ENCODE results near the gene SERPING1. TPM values are rescaled to one million over a fixed set of nuclear protein-coding genes. Genes with fewer than 3 reads are reported as not detected.
"Not testable (repeated sequence)": the region's sequence is repeated elsewhere in the genome, so short reads cannot be mapped to it uniquely, and the experiment has no call there.

Gene SERPING1
- total and polyA plus RNA-seq, 2 donors from 2014 or later = 361 to 785 TPM

DNA sequence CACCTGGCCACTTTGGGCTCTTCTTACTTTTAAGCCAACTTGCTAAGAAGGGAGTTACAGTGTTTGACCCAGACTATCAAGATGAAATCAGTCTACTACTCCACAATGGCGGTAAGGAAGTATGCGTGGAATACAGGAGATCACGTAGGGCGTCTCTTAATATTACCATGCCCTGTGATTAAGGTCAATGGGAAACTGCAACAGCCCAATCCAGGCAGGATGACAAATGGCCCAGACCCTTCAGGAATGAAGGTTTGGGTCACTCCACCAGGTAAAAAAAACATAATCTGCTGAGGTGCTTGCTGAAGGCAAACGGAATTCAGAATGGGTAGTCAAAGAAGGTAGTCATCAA, 53.2 kb downstream of the SERPING1 start:
- Histone ChIP-seq H3K4me1 (ENCODE audit: control insufficient read depth in 2 of 3, insufficient read depth in 2 of 3, low read depth in 1 of 3, low read length in 3 of 3) (peaks cover 3 to 25% (median 5%) of the 10 kb centered on the region in 3 donors), H3K9me3 (ENCODE audit: control insufficient read depth in 2 of 3, insufficient read depth in 1 of 3, low read length in 3 of 3) (no peaks in the 10 kb centered on the region), H3K4me3 (ENCODE audit: low read length in 3 of 3) (no peak overlapping the region), H3K27me3 (ENCODE audit: control insufficient read depth, insufficient read depth, low read length) (peaks cover 7% of the 10 kb centered on the region), H3K36me3 (ENCODE audit: control insufficient read depth in 2 of 3, insufficient read depth in 3 of 3, low read length in 3 of 3) (no peaks in the 10 kb centered on the region), H3K27ac (ENCODE audit: low read depth in 2 of 2, low read length in 2 of 2) (no peak overlapping the region), H3K9ac (ENCODE audit: low read length in 3 of 3) (no peak overlapping the region)
- TF ChIP-seq, protein P1, sequence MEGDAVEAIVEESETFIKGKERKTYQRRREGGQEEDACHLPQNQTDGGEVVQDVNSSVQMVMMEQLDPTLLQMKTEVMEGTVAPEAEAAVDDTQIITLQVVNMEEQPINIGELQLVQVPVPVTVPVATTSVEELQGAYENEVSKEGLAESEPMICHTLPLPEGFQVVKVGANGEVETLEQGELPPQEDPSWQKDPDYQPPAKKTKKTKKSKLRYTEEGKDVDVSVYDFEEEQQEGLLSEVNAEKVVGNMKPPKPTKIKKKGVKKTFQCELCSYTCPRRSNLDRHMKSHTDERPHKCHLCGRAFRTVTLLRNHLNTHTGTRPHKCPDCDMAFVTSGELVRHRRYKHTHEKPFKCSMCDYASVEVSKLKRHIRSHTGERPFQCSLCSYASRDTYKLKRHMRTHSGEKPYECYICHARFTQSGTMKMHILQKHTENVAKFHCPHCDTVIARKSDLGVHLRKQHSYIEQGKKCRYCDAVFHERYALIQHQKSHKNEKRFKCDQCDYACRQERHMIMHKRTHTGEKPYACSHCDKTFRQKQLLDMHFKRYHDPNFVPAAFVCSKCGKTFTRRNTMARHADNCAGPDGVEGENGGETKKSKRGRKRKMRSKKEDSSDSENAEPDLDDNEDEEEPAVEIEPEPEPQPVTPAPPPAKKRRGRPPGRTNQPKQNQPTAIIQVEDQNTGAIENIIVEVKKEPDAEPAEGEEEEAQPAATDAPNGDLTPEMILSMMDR (IDR thresholded peaks at IDR 0.05; ENCODE audit: borderline replicate concordance, extremely low read depth, insufficient read depth) = no peak
- no peak for DNase-seq
- intact Hi-C loops (cut with DNase I) = no loop called here
- FAIRE-seq = no peak

DNA sequence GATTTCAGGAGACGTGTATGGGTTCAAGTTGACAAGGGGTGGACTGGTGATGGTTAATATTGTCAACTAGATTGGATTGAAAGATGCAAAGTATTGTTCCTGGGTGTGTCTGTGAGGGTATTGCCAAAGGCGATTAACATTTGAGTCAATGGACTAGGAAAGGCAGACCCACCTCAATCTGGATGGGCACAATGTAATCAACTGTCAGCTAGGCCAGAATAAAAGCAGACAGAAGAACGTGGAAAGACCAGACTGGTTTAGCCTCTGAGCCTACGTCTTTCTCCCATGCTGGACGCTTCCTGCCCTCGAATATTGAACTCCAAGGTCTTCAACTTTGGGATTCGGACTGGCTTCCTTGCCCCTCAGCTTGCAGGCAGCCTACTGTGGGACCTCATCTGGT, 53.9 kb downstream of the SERPING1 start:
- DNase-seq (no peak), FAIRE-seq (no peak)
- peaks cover 7% of the 10 kb centered on the region for H3K27me3 ChIP-seq (ENCODE audit: control insufficient read depth, insufficient read depth, low read length)
- no peak overlapping the region for H3K4me3 ChIP-seq (ENCODE audit: low read length in 3 of 3)
- TF ChIP-seq, protein P1 (IDR thresholded peaks at IDR 0.05; ENCODE audit: borderline replicate concordance, extremely low read depth, insufficient read depth) = no peak
- H3K36me3 ChIP-seq (ENCODE audit: control insufficient read depth in 2 of 3, insufficient read depth in 3 of 3, low read length in 3 of 3) = no peaks in the 10 kb centered on the region
- intact Hi-C loops (cut with DNase I) = no loop called here
- peaks cover 3 to 19% (median 4%) of the 10 kb centered on the region in 3 donors for H3K4me1 ChIP-seq (ENCODE audit: control insufficient read depth in 2 of 3, insufficient read depth in 2 of 3, low read depth in 1 of 3, low read length in 3 of 3)
- no peak overlapping the region for H3K27ac ChIP-seq (ENCODE audit: low read depth in 2 of 2, low read length in 2 of 2)
- H3K9me3 ChIP-seq (ENCODE audit: control insufficient read depth in 2 of 3, insufficient read depth in 1 of 3, low read length in 3 of 3) = no peaks in the 10 kb centered on the region
- H3K9ac ChIP-seq (ENCODE audit: low read length in 3 of 3) = no peak overlapping the region

- intact Hi-C loops (cut with DNase I); FAIRE-seq; DNase-seq: not testable (repeated sequence)
Measured at GRCh38 chr11:57652230-57652629, 54.7 kb downstream of the SERPING1 start.

GRCh38 chr11:57652662-57653061, 55.2 kb downstream of the SERPING1 start:
- no peak overlapping the region for H3K4me3 ChIP-seq (ENCODE audit: low read length in 3 of 3)
- no peak for FAIRE-seq
- TF ChIP-seq, protein P1 (IDR thresholded peaks at IDR 0.05; ENCODE audit: borderline replicate concordance, extremely low read depth, insufficient read depth) = no peak

More at GRCh38 chr11:57652230-57652629, 54.7 kb downstream of the SERPING1 start:
- H3K4me1 ChIP-seq (ENCODE audit: control insufficient read depth in 2 of 3, insufficient read depth in 2 of 3, low read depth in 1 of 3, low read length in 3 of 3) = peaks cover 0 to 14% (median 3%) of the 10 kb centered on the region in 3 donors
- not testable (repeated sequence) for H3K9me3 ChIP-seq (ENCODE audit: control insufficient read depth in 2 of 3, insufficient read depth in 1 of 3, low read length in 3 of 3); H3K4me3 ChIP-seq (ENCODE audit: low read length in 3 of 3); H3K9ac ChIP-seq (ENCODE audit: low read length in 3 of 3); H3K27ac ChIP-seq (ENCODE audit: low read depth in 2 of 2, low read length in 2 of 2); H3K36me3 ChIP-seq (ENCODE audit: control insufficient read depth in 2 of 3, insufficient read depth in 3 of 3, low read length in 3 of 3); H3K27me3 ChIP-seq (ENCODE audit: control insufficient read depth, insufficient read depth, low read length)

More at GRCh38 chr11:57652662-57653061, 55.2 kb downstream of the SERPING1 start:
- no peak overlapping the region for H3K27ac ChIP-seq (ENCODE audit: low read depth in 2 of 2, low read length in 2 of 2)
- intact Hi-C loops (cut with DNase I) = no loop called here
- H3K9me3 ChIP-seq (ENCODE audit: control insufficient read depth in 2 of 3, insufficient read depth in 1 of 3, low read length in 3 of 3) = no peaks in the 10 kb centered on the region
- H3K9ac ChIP-seq (ENCODE audit: low read length in 3 of 3) = no peak overlapping the region
- peaks cover 7% of the 10 kb centered on the region for H3K27me3 ChIP-seq (ENCODE audit: control insufficient read depth, insufficient read depth, low read length)
- no peak for DNase-seq
- H3K36me3 ChIP-seq (ENCODE audit: control insufficient read depth in 2 of 3, insufficient read depth in 3 of 3, low read length in 3 of 3) = no peaks in the 10 kb centered on the region
- H3K4me1 ChIP-seq (ENCODE audit: control insufficient read depth in 2 of 3, insufficient read depth in 2 of 3, low read depth in 1 of 3, low read length in 3 of 3) = peaks cover 0 to 14% (median 3%) of the 10 kb centered on the region in 3 donors
